ENCODE results near the gene PXDN. TPM values are rescaled to one million over a fixed set of nuclear protein-coding genes. Genes with fewer than 3 reads are reported as not detected.

The PXDN gene
- total and polyA plus RNA-seq, 5 donors from 2014 or later, result 0.79 TPM; not detected in 4

- Histone ChIP-seq H3K27me3 (ENCODE audit: control insufficient read depth, insufficient read depth, low read length) (no peaks in the 10 kb centered on the region), H3K4me1 (ENCODE audit: control insufficient read depth, insufficient read depth, low read length, poor library complexity, severe bottlenecking) (no peaks in the 10 kb centered on the region), H3K36me3 (ENCODE audit: control insufficient read depth, insufficient read depth, low read length) (no peaks in the 10 kb centered on the region), H3K4me3 (ENCODE audit: low read depth, low read length) (no peak overlapping the region), H3K27ac (ENCODE audit: insufficient read depth, low read length, poor library complexity, severe bottlenecking) (no peak overlapping the region), H3K9me3 (ENCODE audit: control insufficient read depth in 2 of 2, low read length in 2 of 2) (no peaks in the 10 kb centered on the region)
- Mint-ChIP-seq H3K4me3 (no peak overlapping the region), H3K27ac (no peak overlapping the region), H3K9me3 (no peaks in the 10 kb centered on the region), H3K4me1 (no peaks in the 10 kb centered on the region), H3K27me3 (no peaks in the 10 kb centered on the region), H3K36me3 (no peaks in the 10 kb centered on the region)
- DNase-seq (no peak), ATAC-seq (ENCODE audit: low read depth in 2 of 2) (no peak)
These were observed 79.6 kb downstream of the PXDN start for GRCh38 chr2:1664698-1665097.

GRCh38 chr2:1664076-1664605 is 80.2 kb downstream of the PXDN start:
- no peaks in the 10 kb centered on the region for H3K9me3 Mint-ChIP-seq
- H3K27me3 Mint-ChIP-seq, result no peaks in the 10 kb centered on the region
- H3K4me1 ChIP-seq (ENCODE audit: control insufficient read depth, insufficient read depth, low read length, poor library complexity, severe bottlenecking), result no peaks in the 10 kb centered on the region
- no peaks in the 10 kb centered on the region for H3K9me3 ChIP-seq (ENCODE audit: control insufficient read depth in 2 of 2, low read length in 2 of 2)
- ATAC-seq (ENCODE audit: low read depth in 2 of 2), result no peak
- no peaks in the 10 kb centered on the region for H3K27me3 ChIP-seq (ENCODE audit: control insufficient read depth, insufficient read depth, low read length)
- H3K4me3 ChIP-seq (ENCODE audit: low read depth, low read length), result no peak overlapping the region
- no peak overlapping the region for H3K27ac ChIP-seq (ENCODE audit: insufficient read depth, low read length, poor library complexity, severe bottlenecking)
- no peaks in the 10 kb centered on the region for H3K36me3 ChIP-seq (ENCODE audit: control insufficient read depth, insufficient read depth, low read length)
- H3K4me1 Mint-ChIP-seq, result no peaks in the 10 kb centered on the region
- no peak for DNase-seq
- H3K4me3 Mint-ChIP-seq, result no peak overlapping the region
- H3K36me3 Mint-ChIP-seq, result no peaks in the 10 kb centered on the region
- no peak overlapping the region for H3K27ac Mint-ChIP-seq

DNA sequence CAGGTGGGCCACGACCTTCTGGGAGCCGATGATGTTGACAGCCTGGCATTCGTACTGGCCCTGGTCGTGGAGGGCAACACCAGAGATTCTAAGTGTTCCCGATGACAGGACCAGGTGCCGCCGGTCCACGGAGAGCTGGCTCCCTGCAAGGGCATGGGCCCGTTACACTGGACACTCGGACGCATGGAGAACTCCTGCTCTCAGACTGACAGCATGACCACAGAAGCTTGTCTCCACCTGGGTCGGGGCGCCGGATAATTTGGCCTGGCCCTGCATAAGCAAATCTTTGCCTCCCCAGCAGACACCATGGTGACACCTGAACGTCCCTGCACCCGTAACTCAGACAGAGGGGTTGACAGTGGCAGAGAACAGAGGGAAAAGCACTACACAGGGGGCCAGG is 80.7 kb downstream of the PXDN start:
- no peaks in the 10 kb centered on the region for H3K9me3 ChIP-seq (ENCODE audit: control insufficient read depth in 2 of 2, low read length in 2 of 2)
- H3K4me3 Mint-ChIP-seq, result no peak overlapping the region
- no peaks in the 10 kb centered on the region for H3K27me3 Mint-ChIP-seq
- H3K4me1 ChIP-seq (ENCODE audit: control insufficient read depth, insufficient read depth, low read length, poor library complexity, severe bottlenecking), result no peaks in the 10 kb centered on the region
- H3K27ac Mint-ChIP-seq, result no peak overlapping the region
- no peaks in the 10 kb centered on the region for H3K4me1 Mint-ChIP-seq
- no peaks in the 10 kb centered on the region for H3K9me3 Mint-ChIP-seq
- no peaks in the 10 kb centered on the region for H3K27me3 ChIP-seq (ENCODE audit: control insufficient read depth, insufficient read depth, low read length)
- DNase-seq, result no peak
- H3K4me3 ChIP-seq (ENCODE audit: low read depth, low read length), result no peak overlapping the region
- no peak overlapping the region for H3K27ac ChIP-seq (ENCODE audit: insufficient read depth, low read length, poor library complexity, severe bottlenecking)
- no peak for ATAC-seq (ENCODE audit: low read depth in 2 of 2)
- H3K36me3 Mint-ChIP-seq, result no peaks in the 10 kb centered on the region
- H3K36me3 ChIP-seq (ENCODE audit: control insufficient read depth, insufficient read depth, low read length), result no peaks in the 10 kb centered on the region

DNA sequence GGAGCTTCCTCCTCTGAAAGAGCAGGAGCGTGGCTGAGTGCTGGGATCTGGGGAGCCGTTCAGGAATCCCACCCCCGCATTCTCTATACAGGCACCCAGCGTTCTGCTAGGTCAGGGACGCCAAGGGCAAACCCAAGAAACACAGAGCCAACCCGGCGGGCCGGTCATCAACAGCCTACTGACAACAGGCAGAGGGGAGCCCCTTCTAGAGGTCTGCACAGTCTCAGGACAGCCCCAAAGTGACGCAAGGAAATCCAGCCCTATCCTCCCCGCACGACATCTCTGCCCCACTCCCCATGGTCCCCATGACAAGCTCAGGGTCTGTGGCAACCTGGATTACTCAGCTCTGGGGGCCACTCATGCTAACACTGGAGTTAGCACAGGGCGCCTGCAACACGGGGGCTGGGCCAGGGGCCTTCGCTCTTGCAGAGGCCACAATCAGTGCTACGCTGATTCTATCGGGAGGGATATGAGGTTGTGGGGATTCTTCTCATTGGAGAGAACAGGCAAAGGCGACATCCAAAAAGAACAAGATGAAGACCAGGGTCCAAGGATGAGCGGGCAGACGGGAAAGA is 81.6 kb downstream of the PXDN start:
- H3K36me3 Mint-ChIP-seq, result no peaks in the 10 kb centered on the region
- H3K4me3 Mint-ChIP-seq, result no peak overlapping the region
- H3K9me3 Mint-ChIP-seq, result no peaks in the 10 kb centered on the region
- H3K4me1 Mint-ChIP-seq, result no peaks in the 10 kb centered on the region
- no peak overlapping the region for H3K27ac Mint-ChIP-seq
- H3K27me3 ChIP-seq (ENCODE audit: control insufficient read depth, insufficient read depth, low read length), result no peaks in the 10 kb centered on the region
- no peaks in the 10 kb centered on the region for H3K36me3 ChIP-seq (ENCODE audit: control insufficient read depth, insufficient read depth, low read length)
- H3K27me3 Mint-ChIP-seq, result no peaks in the 10 kb centered on the region
- ATAC-seq (ENCODE audit: low read depth in 2 of 2) (no peak), DNase-seq (no peak)
- no peaks in the 10 kb centered on the region for H3K4me1 ChIP-seq (ENCODE audit: control insufficient read depth, insufficient read depth, low read length, poor library complexity, severe bottlenecking)
- no peaks in the 10 kb centered on the region for H3K9me3 ChIP-seq (ENCODE audit: control insufficient read depth in 2 of 2, low read length in 2 of 2)
- H3K27ac ChIP-seq (ENCODE audit: insufficient read depth, low read length, poor library complexity, severe bottlenecking), result no peak overlapping the region
- no peak overlapping the region for H3K4me3 ChIP-seq (ENCODE audit: low read depth, low read length)

GRCh38 chr2:1661891-1662605 is 82.3 kb downstream of the PXDN start:
- Histone ChIP-seq H3K27ac (ENCODE audit: insufficient read depth, low read length, poor library complexity, severe bottlenecking) (no peak overlapping the region), H3K36me3 (ENCODE audit: control insufficient read depth, insufficient read depth, low read length) (no peaks in the 10 kb centered on the region), H3K27me3 (ENCODE audit: control insufficient read depth, insufficient read depth, low read length) (no peaks in the 10 kb centered on the region), H3K9me3 (ENCODE audit: control insufficient read depth in 2 of 2, low read length in 2 of 2) (no peaks in the 10 kb centered on the region), H3K4me1 (ENCODE audit: control insufficient read depth, insufficient read depth, low read length, poor library complexity, severe bottlenecking) (no peaks in the 10 kb centered on the region), H3K4me3 (ENCODE audit: low read depth, low read length) (no peak overlapping the region)
- DNase-seq (no peak), ATAC-seq (ENCODE audit: low read depth in 2 of 2) (no peak)
- no peaks in the 10 kb centered on the region for H3K27me3 Mint-ChIP-seq
- no peak overlapping the region for H3K27ac Mint-ChIP-seq
- H3K9me3 Mint-ChIP-seq, result no peaks in the 10 kb centered on the region
- no peaks in the 10 kb centered on the region for H3K4me1 Mint-ChIP-seq
- H3K36me3 Mint-ChIP-seq, result no peaks in the 10 kb centered on the region
- no peak overlapping the region for H3K4me3 Mint-ChIP-seq

DNA sequence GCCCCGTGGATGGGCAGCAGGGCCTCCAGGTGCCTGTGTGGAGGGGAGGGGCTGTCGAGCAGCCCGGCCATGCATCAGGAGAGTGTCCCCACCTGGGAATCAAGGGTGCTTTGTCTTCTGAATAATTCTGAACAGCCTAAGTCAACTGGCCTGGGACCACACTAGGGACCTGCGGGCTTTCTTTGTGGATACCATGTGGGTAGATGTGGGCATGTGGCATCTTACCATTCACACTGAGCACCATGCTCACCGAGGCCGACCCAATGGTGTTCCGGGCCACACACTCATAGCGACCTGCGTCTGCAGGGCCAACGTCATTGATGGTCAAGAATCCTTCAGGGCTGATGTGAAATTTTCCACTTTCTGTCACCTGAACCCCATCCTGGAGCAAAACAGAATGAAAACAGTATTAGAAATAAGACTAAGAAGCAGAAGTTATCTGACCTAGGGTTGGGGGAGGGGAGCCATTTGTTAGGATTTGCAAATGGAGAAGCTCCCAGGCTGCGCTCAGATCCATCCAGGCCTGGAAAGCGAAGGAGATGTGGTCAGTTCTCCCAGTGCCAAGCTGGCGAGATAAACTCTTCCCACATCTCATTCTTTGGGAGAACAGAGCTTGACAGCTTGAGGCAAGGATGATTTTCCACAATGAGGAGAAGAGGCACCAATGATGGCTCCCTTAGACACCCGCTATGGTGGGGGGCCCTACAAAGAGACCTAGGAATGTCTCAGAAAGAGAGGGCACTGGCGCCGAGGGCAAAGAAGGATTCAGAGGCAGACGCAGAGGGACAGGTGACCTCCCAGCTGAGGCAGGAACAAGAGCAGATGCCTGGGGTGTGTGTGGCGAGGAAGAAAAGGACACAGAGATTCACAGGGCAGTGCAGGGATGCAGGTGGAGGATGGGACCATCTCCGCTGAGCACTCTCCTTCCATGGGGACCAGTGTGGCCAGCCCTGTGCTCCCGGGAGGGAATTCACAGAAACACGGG is 83.4 kb downstream of the PXDN start:
- Mint-ChIP-seq H3K27ac (no peak overlapping the region), H3K9me3 (no peaks in the 10 kb centered on the region), H3K4me3 (no peak overlapping the region), H3K4me1 (no peaks in the 10 kb centered on the region), H3K27me3 (no peaks in the 10 kb centered on the region), H3K36me3 (no peaks in the 10 kb centered on the region)
- Histone ChIP-seq H3K27me3 (ENCODE audit: control insufficient read depth, insufficient read depth, low read length) (no peaks in the 10 kb centered on the region), H3K4me1 (ENCODE audit: control insufficient read depth, insufficient read depth, low read length, poor library complexity, severe bottlenecking) (no peaks in the 10 kb centered on the region), H3K4me3 (ENCODE audit: low read depth, low read length) (no peak overlapping the region), H3K27ac (ENCODE audit: insufficient read depth, low read length, poor library complexity, severe bottlenecking) (no peak overlapping the region), H3K36me3 (ENCODE audit: control insufficient read depth, insufficient read depth, low read length) (no peaks in the 10 kb centered on the region), H3K9me3 (ENCODE audit: control insufficient read depth in 2 of 2, low read length in 2 of 2) (no peaks in the 10 kb centered on the region)
- no peak for ATAC-seq (ENCODE audit: low read depth in 2 of 2)
- DNase-seq, result no peak

- no peak for ATAC-seq (ENCODE audit: low read depth in 2 of 2)
- H3K9me3 Mint-ChIP-seq, result no peaks in the 10 kb centered on the region
- H3K36me3 Mint-ChIP-seq, result no peaks in the 10 kb centered on the region
- Histone ChIP-seq H3K4me3 (ENCODE audit: low read depth, low read length) (no peak overlapping the region), H3K4me1 (ENCODE audit: control insufficient read depth, insufficient read depth, low read length, poor library complexity, severe bottlenecking) (no peaks in the 10 kb centered on the region), H3K27me3 (ENCODE audit: control insufficient read depth, insufficient read depth, low read length) (no peaks in the 10 kb centered on the region), H3K27ac (ENCODE audit: insufficient read depth, low read length, poor library complexity, severe bottlenecking) (no peak overlapping the region), H3K9me3 (ENCODE audit: control insufficient read depth in 2 of 2, low read length in 2 of 2) (no peaks in the 10 kb centered on the region), H3K36me3 (ENCODE audit: control insufficient read depth, insufficient read depth, low read length) (no peaks in the 10 kb centered on the region)
- no peak overlapping the region for H3K27ac Mint-ChIP-seq
- no peaks in the 10 kb centered on the region for H3K27me3 Mint-ChIP-seq
- no peaks in the 10 kb centered on the region for H3K4me1 Mint-ChIP-seq
- H3K4me3 Mint-ChIP-seq, result no peak overlapping the region
- DNase-seq, result no peak
These were observed 84.3 kb downstream of the PXDN start for GRCh38 chr2:1659951-1660565.
